Raji (cell line): ENCODE results near the gene MAP4K3.

Source experiments
- POLR2A ChIP-seq: IDR thresholded peaks from 2 replicates; pipeline ENCODE4 v1.6.1; 2011; ENCODE audit warnings: low read depth, low read length, control low read depth; ENCODE audit not compliant: insufficient read depth

MAP4K3 gene

GRCh38 chr2:39320162-39320561, 116.9 kb downstream of the MAP4K3 start:
- TF ChIP-seq POLR2A: no peak

DNA sequence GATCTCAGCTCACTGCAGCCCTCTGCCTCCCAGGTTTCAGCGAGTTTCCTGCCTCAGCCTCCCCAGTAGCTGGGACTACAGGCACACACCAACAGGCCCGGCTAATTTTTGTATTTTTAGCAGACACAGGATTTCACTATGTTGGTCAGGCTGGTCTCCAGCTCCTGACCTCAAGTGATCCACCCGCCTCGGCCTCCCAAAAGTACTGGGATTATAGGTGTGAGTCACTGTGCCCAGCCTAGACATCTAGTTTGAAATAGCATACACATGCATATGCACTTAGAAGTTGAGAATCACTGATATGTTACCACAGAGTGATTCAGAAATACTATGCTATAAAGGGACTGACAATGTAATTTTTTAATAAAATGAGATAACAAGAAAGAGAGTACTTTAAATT, 123.5 kb downstream of the MAP4K3 start:
- TF ChIP-seq POLR2A: no peak

GRCh38 chr2:39311469-39311868, 125.6 kb downstream of the MAP4K3 start:
- no peak for TF ChIP-seq POLR2A

GRCh38 chr2:39308778-39309177, 128.3 kb downstream of the MAP4K3 start:
- no peak for TF ChIP-seq POLR2A

DNA sequence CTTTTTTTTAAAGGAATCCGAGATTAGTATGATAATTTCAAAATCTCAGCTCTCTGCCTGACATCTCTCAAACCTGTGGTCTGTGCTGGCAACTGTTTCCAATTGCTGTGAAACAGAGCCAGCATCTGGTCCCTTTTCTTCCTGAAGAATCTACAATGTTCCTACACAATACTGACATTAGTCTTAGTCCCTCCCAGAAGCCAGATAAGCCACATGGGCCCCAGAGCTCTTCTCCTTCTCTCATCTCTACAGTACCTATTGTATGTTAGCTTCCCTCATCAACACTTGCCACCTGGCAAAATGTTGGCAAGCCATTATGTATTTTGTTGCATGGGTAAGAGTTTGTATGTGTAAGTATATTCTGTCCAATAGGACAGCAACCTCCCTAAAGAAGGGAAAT, 130.5 kb downstream of the MAP4K3 start:
- no peak for TF ChIP-seq POLR2A

DNA sequence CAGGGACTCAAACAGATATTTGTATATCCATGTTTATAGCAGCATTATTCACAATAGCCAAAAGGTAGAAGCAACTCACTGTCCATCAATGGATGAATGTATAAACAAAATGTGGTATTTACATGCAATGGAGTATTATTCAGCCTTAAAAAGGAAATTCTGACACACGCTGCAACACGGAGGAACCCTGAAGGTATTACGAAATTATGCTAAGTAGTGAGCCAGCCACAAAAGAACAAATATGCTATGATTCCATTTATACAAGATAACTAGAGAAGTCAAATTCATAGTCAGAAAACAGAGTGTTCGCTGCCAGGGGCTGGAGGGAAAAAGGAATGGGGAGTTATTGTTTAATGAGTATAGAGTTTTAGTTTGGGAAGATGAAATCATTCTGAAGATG, 132.4 kb downstream of the MAP4K3 start:
- no peak for TF ChIP-seq POLR2A

DNA sequence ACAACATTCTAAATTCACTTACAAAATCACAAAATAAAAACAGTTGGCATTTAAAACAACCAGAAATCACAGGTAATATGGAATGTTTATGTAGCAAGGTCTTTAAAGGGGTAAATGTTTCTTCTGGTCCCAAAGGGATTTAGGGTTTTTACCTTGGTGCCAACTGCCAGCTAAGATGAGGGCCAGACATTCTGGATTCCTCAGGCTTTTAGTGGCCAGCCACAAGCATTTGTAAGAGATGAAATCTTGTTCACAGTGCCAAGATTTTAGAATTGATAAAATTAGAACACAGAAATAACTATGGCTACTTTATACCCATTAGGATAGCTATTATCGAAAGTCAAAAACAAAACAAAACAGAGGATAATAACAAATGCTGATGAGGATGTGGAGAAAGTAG, 132.9 kb downstream of the MAP4K3 start:
- no peak for TF ChIP-seq POLR2A

- no peak for TF ChIP-seq POLR2A
Measured at GRCh38 chr2:39301352-39301751, 135.7 kb downstream of the MAP4K3 start.

- no peak for TF ChIP-seq POLR2A
Measured at GRCh38 chr2:39300044-39300978, 136.8 kb downstream of the MAP4K3 start.

DNA sequence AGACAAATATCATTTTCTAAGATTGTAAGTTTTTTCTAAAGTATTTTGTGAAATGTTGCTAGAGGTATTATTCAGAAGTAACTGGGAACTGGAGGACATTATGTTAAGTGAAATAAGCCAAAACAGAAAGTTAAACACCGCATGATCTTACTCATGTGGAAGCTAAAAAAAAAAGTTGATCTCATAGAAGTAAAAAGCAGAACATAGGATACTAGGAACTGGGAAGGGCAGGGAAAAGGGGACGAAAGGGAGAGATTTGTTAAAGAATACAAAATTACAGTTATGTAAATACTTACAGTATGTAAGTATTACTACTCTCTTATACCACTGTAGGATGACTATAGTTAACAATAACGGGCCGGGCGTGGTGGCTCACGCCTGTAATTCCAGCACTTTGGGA, 146.7 kb downstream of the MAP4K3 start:
- no peak for TF ChIP-seq POLR2A

- TF ChIP-seq POLR2A: no peak
Measured at GRCh38 chr2:39289609-39290008, 147.5 kb downstream of the MAP4K3 start.

DNA sequence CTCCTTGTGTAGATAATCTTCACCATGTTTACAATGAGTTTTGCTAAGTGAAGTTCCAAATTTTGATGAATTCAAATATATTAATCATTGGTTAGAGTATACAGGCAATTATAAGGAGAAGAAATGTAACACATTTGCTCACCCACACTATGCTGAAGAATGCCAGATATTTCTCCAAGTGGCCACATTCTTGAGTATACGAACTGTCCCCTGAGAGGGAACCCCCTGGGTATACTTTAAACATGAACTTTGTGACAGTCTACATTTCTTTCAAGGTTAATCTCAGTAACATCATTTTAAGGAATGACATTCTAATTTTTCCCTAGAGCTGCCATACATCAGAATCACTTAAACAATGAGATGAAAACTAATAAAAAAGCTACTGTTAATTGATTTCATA, 153.5 kb downstream of the MAP4K3 start:
- no peak for TF ChIP-seq POLR2A

- TF ChIP-seq POLR2A: no peak
Measured at GRCh38 chr2:39281391-39281790, 155.7 kb downstream of the MAP4K3 start.

DNA sequence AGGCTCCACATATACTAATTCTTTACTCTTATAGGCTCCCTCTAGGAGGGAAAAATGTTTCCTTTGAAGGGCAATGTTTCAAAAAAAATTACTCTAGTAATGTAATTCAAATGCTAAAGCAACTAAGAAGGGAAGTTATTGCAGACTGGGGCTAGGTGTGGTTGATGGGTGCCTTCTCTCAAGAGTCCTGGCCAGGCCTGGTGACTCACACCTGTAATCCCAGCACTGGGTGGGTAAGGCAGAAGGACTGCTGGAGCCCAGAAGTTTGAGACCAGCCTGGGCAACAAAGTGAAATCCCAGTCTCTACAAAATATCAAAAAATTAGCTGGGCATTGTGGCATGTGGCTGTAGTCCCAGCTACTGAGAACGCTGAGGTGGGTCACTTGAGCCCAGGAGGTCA, 162.1 kb downstream of the MAP4K3 start:
- no peak for TF ChIP-seq POLR2A

- TF ChIP-seq POLR2A: no peak
Measured at GRCh38 chr2:39269941-39270340, 167.1 kb downstream of the MAP4K3 start.

DNA sequence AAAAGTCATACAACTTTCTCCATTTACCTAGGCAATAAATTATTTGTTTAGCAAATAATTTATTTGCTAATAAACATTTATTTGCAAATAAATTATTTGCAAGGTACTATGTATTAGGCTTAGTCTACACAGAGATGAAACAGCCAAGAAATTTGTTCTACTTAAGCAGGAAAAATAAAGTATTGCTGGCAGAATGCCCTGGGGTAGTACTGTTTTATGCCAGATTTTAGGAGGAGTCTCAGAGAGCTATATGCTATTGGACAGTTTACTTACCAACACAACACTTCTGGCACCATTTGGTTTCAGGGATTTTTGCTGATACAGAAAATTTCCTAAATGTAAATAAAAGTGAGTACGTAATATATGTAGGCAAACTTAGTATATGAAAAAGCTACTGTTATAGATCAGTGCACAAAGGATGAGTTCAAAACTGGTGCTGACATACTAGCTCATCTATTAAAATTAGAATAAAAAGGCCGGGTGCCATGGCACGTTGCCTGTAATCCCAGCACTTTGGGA, 170.1 kb downstream of the MAP4K3 start:
- no peak for TF ChIP-seq POLR2A
